AG08396 (cell line): ENCODE measurements around the gene PPIL4.

Experiments
- DNase-seq: peaks from one replicate; pipeline ENCODE4 v3.0.0; 2012; ENCODE audit warnings: low spot score, mixed read lengths

The PPIL4 gene

GRCh38 chr6:149545754-149546471 is at the start of gene PPIL4:
Gene PPIL4 (minus strand): TSS chr6:149546043. CDS start chr6:149546005, 38 bp downstream.
- peak; percentile 94 for DNase-seq

DNA sequence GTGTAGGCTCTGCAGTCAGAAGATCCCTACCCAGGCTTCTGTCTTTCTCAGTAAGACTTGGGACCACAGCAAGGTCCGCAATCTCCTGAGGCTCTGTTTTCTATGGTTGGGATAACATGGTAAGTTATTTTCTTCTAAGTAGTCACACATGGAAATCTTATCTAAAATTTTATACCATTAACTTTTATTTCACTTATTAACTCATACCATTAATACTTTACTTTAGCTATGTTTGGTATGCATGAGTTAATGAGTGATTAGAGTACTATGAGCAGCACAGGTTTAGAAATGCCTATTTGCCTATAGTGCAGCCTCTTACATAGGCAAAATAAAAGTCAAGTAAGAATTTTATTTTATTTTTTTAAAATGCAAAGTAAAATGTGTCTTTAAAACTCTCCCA is 47.6 kb upstream of the PPIL4 start:
- DNase-seq, result no peak

DNA sequence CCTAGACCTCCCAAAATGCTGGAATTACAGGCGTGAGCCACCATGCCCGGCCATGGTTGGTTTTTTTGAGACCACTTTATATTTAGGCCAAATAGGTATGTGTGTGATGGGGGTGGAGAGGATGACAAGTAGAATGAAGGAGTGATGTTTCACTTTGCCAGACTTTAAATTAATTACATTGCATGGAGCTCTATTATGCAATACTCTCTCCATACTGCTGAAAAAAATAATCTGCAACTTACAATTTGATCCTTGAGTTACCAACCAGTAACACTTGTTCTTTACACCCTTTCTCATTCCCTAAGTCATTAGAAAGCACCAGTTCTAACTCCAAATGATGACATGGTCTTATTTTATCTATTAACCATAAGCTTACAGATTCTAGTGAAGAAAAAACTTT is 47.1 kb upstream of the PPIL4 start:
- no peak for DNase-seq

- no peak for DNase-seq
Observed at GRCh38 chr6:149586149-149586548, 40.3 kb upstream of the PPIL4 start.

- no peak for DNase-seq
Observed at GRCh38 chr6:149581349-149581748, 35.5 kb upstream of the PPIL4 start.

DNA sequence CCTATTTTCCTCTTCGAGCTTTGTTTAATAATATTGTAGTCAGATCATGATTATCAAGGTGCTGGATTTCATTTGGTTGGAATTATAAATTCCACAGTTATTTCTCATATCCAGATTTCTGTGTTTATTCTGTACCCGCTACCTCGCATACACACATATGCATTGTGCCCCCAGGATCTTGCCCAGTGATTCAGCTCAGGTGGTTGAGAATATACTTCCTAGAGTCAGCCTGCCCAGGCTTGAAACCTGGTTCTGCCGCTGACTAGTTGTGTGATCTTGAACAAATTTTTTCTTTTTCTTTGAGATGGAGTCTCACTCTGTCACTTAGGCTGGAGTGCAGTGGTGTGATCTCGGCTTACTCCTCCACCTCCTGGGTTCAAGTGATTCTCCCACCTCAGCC is 35.0 kb upstream of the PPIL4 start:
- no peak for DNase-seq

DNA sequence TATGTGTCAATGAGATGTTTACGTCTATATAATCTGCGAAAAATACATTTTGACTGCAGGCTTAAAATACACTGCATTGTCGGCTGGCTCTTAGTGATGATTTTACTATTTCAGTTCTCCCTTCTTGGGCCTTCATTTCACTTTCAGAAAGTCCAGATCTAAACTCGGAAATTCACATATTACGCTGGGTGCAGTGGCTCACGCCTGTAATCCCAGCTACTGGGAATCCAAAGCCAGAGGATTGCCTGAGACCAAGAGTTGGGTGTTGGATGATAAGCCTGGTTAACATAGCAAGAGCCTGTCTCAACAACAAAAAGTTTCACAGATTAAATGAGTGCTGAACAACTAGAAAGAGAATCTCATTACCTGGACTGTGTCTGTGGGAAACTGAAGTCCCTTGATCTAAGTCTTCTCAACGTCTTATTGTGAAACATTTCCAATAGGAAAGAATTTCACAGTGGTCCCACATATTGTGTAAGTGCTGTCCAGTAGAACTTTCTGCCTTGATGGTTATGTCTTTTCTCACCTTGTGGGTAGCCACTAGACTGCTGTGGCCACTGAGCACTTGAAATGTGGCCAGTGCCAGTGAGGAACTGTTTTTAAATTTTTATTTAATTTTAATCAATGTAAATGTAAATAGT is 22.2 kb upstream of the PPIL4 start:
- no peak for DNase-seq

- DNase-seq, result no peak
Observed at GRCh38 chr6:149567194-149567586, 21.3 kb upstream of the PPIL4 start.

DNA sequence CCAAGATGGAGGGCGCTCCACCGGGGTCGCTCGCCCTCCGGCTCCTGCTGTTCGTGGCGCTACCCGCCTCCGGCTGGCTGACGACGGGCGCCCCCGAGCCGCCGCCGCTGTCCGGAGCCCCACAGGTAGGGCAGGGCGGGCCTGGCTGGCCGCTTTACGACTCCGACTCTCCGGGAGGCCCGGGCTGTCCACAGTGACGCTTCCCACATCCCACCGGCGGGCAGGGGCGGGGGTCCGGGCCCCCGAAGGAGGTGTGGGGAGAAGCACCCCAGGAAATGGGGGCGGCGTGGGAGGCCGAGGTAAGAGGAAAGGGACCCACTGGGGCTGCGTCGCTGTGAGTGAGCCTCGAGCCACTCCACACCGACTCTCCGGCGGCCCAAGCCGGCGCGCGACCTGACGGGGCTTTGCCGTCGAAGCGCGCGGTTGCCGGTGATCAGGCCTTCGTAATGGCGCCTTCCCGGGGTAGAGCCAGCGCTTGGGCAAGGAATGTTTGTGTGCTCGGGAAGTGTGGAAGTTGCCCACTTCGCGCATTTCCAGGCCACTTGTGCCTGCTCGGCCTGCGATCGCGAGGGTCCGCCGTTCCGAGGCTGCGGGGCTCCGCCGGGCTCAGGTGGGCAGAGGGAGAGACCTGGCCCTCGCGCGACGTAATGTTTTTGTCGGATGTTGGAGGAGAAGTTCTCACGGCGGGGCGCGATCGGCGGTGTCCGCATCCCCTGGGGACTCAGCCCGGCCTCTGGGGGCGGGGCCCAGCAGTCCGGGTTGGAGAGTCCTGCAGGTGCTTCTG is 20.8 kb upstream of the PPIL4 start:
- peak; percentile 52 for DNase-seq

- peak; percentile 100 for DNase-seq
Observed at GRCh38 chr6:149565527-149566409, 19.9 kb upstream of the PPIL4 start, which contains the start of gene GINM1. Gene GINM1 (plus strand): TSS chr6:149566375. CDS start chr6:149566415, 40 bp downstream.

DNA sequence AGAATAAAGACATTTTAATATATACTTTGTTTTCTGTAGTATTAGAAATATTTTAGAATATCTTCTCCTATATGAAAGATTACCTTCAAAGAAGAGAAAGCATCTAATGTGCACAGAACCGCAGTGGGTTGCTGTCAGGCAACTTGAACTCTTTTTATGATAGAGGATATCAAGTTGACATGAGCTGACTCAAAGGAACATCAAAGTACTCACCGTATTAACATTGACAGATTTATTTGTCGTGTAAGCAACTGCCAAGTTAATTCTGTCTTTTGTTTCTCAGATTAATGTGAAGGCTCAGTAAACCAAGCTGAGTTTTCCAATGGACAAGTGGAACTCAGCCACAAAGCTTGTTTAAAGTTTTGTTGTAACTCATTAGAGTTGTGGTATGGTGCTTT is 18.1 kb upstream of the PPIL4 start:
- DNase-seq, result no peak

DNA sequence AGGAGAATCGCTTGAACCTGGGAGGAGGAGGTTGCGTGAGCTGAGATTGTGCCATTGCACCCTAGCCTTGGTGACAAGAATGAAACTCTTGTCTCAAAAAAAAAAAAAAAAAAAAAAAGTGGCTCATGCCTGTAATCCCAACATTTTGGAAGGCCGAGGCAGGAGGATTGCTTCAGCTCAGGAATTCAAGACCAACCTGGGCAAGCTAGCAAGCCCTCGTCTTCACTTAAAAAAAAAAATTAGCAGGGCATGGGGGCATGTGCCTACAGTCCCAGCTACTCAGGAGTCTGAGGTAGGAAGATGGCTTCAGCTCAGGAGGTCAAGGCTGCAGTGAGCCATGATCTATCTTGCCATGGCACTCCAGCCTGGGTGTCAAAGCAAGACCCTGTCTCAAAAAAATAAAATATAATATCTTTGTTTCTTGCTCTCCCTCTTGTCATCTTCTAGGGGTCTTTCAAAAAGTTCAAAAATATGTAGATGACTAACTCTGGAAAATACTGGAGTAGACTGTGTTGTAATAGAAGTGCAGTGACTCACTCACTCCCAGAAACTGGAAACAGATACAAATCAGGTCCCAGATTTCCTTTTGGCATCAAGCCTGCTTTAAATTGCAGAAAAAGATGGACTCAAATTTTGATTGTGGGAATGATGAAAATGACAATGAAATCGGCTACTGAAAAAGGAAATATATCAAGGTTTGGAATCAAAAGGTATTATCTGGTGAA is 17.5 kb upstream of the PPIL4 start:
- peak; percentile 63 for DNase-seq

- peak; percentile 23 for DNase-seq
Observed at GRCh38 chr6:149560736-149561135, 14.9 kb upstream of the PPIL4 start.

DNA sequence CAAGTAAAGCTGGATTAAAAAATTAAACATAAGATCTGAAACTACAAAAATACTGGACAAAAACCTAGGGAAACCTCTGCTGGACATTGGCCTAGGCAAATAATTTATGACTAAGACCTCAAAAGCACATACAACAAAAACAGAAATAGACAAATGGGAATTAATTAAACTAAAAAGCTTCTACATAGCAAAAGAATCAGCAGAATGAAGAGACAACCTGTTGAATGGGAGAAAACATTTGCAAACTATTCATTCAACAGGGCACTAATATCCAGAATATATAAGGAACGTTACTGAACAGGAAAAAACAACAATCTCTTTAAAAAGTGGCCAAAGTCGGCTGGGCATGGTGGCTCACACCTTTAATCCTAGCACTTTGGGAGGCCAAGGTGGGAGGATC is 13.5 kb upstream of the PPIL4 start:
- DNase-seq, result no peak

DNA sequence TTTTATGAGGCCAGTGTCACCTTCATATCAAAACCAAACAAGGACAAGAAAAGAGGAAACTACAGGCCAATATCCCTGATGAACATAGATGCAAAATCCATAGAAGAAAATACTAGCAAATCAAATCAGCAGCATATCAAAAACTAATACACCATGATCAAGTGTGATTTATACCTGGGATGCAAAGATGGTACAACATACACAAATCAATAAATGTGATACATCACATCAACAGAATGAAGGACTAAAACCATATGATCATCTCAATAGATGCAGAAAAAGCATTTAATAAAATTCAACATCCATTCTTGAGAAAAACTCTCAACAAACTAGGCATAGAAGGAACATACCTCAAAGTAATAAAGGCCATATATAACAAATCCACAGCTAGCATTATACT is 12.2 kb upstream of the PPIL4 start:
- DNase-seq, result no peak

DNA sequence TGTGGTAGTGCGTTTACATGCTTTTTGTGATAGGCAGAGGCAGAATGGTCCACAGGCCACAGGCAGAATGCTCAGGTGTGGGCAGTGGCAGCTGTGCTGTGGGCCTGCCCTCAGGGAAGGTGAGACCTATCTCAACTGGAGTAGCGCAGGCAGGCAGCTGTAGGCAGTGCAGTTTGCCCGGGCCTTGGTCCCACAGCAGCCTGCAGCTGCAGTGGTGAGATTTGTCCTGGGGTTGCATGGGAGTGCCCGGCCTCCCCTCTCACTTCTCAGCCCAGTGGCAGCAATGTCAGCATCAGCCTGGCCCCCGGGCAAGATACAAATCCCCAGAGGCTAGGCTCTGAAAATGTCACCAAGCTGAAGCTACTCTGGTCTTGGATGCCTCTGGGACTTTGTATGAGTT is 6.1 kb upstream of the PPIL4 start:
- DNase-seq, result no peak

DNA sequence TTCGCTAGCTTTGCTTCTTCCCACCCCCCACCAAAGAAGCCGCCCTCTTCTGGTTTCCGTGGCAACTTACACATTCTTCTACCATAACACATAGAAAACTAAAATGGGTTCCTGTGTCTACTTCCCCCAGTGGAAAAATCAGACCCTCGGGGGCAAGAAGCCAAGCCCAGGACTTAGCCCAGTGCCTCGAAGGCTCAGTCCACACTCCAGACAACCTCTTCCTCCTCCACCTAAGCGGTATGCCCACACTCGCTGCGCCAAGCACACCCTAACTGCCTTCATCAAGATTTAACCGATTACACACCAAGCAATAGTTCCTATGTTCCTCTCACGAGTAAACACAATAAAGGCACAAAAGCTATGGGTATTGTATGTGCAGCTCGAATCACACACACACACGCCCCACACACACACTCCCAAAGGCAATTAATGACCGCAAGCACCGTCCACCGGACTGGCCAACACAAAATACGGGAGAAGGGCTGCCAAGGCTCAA is 537 bp downstream of the PPIL4 start:
- peak; percentile 60 for DNase-seq

GRCh38 chr6:149544646-149545257 is 1.1 kb downstream of the PPIL4 start:
- no peak for DNase-seq

DNA sequence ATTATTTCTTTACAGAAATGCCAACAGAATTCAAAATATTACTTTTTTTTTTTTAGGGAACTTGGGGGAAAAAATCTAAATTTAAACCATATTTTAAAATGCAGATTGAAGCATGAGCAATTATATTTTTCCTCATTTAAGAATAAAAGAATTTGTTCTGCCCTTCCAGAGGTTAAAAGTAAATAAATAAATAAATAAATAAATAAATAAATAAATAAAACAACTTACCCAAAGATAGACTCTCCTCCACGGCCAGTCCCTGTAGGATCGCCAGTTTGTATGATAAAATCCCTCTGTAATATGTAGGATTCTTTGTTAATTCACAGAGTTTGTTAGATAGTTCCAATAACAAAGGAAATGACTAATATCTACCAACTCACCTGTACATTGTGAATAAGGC is 4.7 kb downstream of the PPIL4 start:
- no peak for DNase-seq

GRCh38 chr6:149534742-149535141 is 11.1 kb downstream of the PPIL4 start:
- no peak for DNase-seq

- DNase-seq, result no peak
Observed at GRCh38 chr6:149529650-149530049, 16.2 kb downstream of the PPIL4 start.
